GM23248 (cell line): ENCODE measurements around the gene ANKRD55. TPM values are rescaled to one million over a fixed set of nuclear protein-coding genes. Genes with fewer than 3 reads are reported as not detected.
"Not testable (repeated sequence)": the region's sequence is repeated elsewhere in the genome, so short reads cannot be mapped to it uniquely, and the experiment has no call there.

Experiments
- DNase-seq: peaks from one replicate; pipeline ENCODE4 v3.0.0-alpha.2; 2015
- H2AFZ ChIP-seq: fragments of 200-600 bp; sonication (generic); 2 replicates; pipeline ENCODE4 v1.6.1; 2016; ENCODE audit warnings: antibody characterized with exemption
- H3F3A ChIP-seq: fragments of 200-600 bp; sonication (generic); 2 replicates; pipeline ENCODE4 v1.6.1; 2016; ENCODE audit warnings: mild to moderate bottlenecking, antibody characterized with exemption, mixed run types; ENCODE audit not compliant: insufficient read depth
- H3K27ac ChIP-seq: fragments of 200-600 bp; sonication (generic); 2 replicates; pipeline ENCODE4 v1.5.1; 2016; ENCODE audit warnings: mild to moderate bottlenecking
- H3K27me3 ChIP-seq: fragments of 200-600 bp; sonication (generic); replicated peaks from 2 replicates; pipeline ENCODE4 v1.6.1; 2016; ENCODE audit warnings: mild to moderate bottlenecking; ENCODE audit not compliant: insufficient read depth
- H3K36me3 ChIP-seq: fragments of 200-600 bp; sonication (generic); 2 replicates; pipeline ENCODE4 v1.6.1; 2016; ENCODE audit warnings: low read depth, mild to moderate bottlenecking
- H3K4me1 ChIP-seq: fragments of 200-600 bp; sonication (generic); 2 replicates; pipeline ENCODE4 v1.6.1; 2016; ENCODE audit warnings: mild to moderate bottlenecking; ENCODE audit not compliant: insufficient read depth
- H3K4me2 ChIP-seq: fragments of 200-600 bp; sonication (generic); one replicate; pipeline ENCODE4 v1.6.1; 2016; ENCODE audit warnings: mild to moderate bottlenecking; ENCODE audit not compliant: unreplicated experiment
- H3K4me3 ChIP-seq: fragments of 200-600 bp; sonication (generic); 2 replicates; pipeline ENCODE4 v1.5.1; 2016; ENCODE audit warnings: mild to moderate bottlenecking
- H3K79me2 ChIP-seq: fragments of 200-600 bp; sonication (generic); 2 replicates; pipeline ENCODE4 v1.6.1; 2016; ENCODE audit warnings: mild to moderate bottlenecking; ENCODE audit not compliant: insufficient read depth
- H3K9ac ChIP-seq: fragments of 200-600 bp; sonication (generic); 2 replicates; pipeline ENCODE4 v1.6.1; 2016; ENCODE audit warnings: mild to moderate bottlenecking
- H3K9me2 ChIP-seq: fragments of 200-600 bp; sonication (generic); 2 replicates; pipeline ENCODE4 v1.6.1; 2016; ENCODE audit warnings: mixed run types, mild to moderate bottlenecking, moderate library complexity; ENCODE audit not compliant: insufficient read depth
- H3K9me3 ChIP-seq: fragments of 200-600 bp; sonication (generic); one replicate; pipeline ENCODE4 v1.6.1; 2017; ENCODE audit warnings: low read depth
- H4K20me1 ChIP-seq: fragments of 200-600 bp; sonication (generic); 2 replicates; pipeline ENCODE4 v1.6.0; 2016; ENCODE audit not compliant: insufficient read depth
- EZH2 ChIP-seq: fragments of 200-600 bp; sonication (generic); IDR thresholded peaks from 2 replicates; pipeline ENCODE4 v1.6.1; 2018; ENCODE audit warnings: antibody characterized with exemption, mild to moderate bottlenecking; ENCODE audit not compliant: insufficient read depth, poor library complexity, severe bottlenecking
- EZH2phosphoT487 ChIP-seq: fragments of 200-600 bp; sonication (generic); IDR thresholded peaks from 2 replicates; pipeline ENCODE4 v1.6.1; 2018; ENCODE audit warnings: antibody characterized with exemption, moderate library complexity, mild to moderate bottlenecking, low read depth; ENCODE audit not compliant: insufficient read depth
- WGBS, 2 experiments: methylation state at CpG; one replicate each; pipeline ENCODE4 v1.1.6; 2015 to 2017; ENCODE audit warnings: low lambda C conversion rate in 2 of 2, low coverage in 1 of 2; ENCODE audit errors: missing lambda C conversion rate in 2 of 2; 5-methylcytosine and 5-hydroxymethylcytosine counted together
- in situ Hi-C: fragments of 300-500 bp; cut with MboI; formaldehyde crosslinking; loops from 2 replicates; pipeline ENCODE4 v1.15.0; 2020
- polyA plus RNA-seq: library from polyadenylated mRNA; unstranded; fragments of >200 nt; fragmentation: Nextera tagmentation; extraction: Ambion mirVana; gene quantifications from 2 replicates; pipeline ENCODE4 v1.2.1, GENCODE V29; 2016
- total RNA-seq: library from RNA; depleted of rRNA; stranded (reverse); fragments of >200 nt; shearing (Covaris generic); gene quantifications from 2 replicates; pipeline ENCODE4 v1.2.3, GENCODE V29; 2014

ANKRD55 gene
- total and polyA plus RNA-seq, 2 experiments from 2014 or later: not detected

DNA sequence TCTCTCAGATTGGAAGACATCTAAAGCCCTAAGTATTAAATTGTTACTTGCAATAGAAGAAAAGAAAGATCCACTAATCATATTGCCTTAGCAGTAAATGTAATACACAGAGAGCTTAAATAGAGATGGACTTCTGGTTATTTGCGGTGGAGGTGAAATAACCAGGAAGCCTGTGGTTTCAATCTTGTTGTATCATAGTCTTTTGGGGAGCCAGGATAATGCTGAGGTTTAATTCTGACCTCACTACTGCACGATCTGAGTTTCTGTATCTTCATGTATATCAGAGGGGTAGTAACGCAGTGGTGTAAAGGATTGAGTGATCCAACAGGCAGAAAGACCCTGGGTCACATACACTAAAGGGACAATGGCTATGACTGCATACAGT lies 71.7 kb downstream of the ANKRD55 start:
- no peak for TF ChIP-seq EZH2
- no peak for TF ChIP-seq EZH2phosphoT487
- Histone ChIP-seq H3K4me2 (no peak overlapping the region), H3K36me3 (no peaks in the 10 kb centered on the region), H3K4me1 (peaks cover 4% of the 10 kb centered on the region), H3K4me3 (no peak overlapping the region), H3K27me3 (no peaks in the 10 kb centered on the region), H3K27ac (no peak overlapping the region), H4K20me1 (no peaks in the 10 kb centered on the region), H2AFZ (no peak overlapping the region), H3K9me3 (no peaks in the 10 kb centered on the region), H3K9ac (no peak overlapping the region), H3F3A (peaks cover 10% of the 10 kb centered on the region), H3K9me2 (no peaks in the 10 kb centered on the region), H3K79me2 (no peaks in the 10 kb centered on the region)
- no peak for DNase-seq
- WGBS, 2 experiments: 64 to 74% methylated on average over 3 of the region's 3 CpGs
- in situ Hi-C loops: no loop called here

- DNase-seq: no peak
- no peaks in the 10 kb centered on the region for H3K79me2 ChIP-seq
- no peaks in the 10 kb centered on the region for H4K20me1 ChIP-seq
- no peak overlapping the region for H3K27ac ChIP-seq
- H3K4me3 ChIP-seq: no peak overlapping the region
- H3K27me3 ChIP-seq: no peaks in the 10 kb centered on the region
- no peak overlapping the region for H2AFZ ChIP-seq
- H3K9me2 ChIP-seq: no peaks in the 10 kb centered on the region
- no peaks in the 10 kb centered on the region for H3K9me3 ChIP-seq
- H3K4me1 ChIP-seq: no peaks in the 10 kb centered on the region
- H3K36me3 ChIP-seq: no peaks in the 10 kb centered on the region
- in situ Hi-C loops: no loop called here
- 74 to 75% methylated on average over 4 of the region's 4 CpGs for WGBS, 2 experiments
- no peak for TF ChIP-seq EZH2phosphoT487
- TF ChIP-seq EZH2: no peak
- H3K4me2 ChIP-seq: no peak overlapping the region
- H3F3A ChIP-seq: peaks cover 5% of the 10 kb centered on the region; the same call in 1 of the 2 replicates
- H3K9ac ChIP-seq: no peak overlapping the region
These were observed 72.2 kb downstream of the ANKRD55 start for GRCh38 chr5:56160723-56161438.

DNA sequence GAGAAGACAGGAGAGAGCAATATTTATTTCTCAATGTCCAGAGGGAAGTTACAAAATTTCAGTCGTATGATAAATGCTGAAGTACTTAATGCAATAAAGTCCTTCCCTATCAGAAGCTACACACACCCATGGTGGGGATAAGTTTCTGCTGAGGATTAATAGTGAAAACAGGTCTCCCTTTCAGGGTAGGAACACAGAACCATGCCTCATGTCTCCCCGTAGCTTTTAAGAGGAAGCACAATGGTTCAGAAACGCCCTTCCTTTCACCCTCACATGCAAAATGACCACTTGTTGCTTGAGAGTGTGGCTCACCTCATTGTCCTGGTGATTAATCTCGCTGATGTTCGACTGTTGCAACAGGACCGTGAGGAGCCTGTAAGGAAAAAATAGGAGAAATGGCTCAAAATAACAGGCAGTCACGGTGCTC lies 73.6 kb downstream of the ANKRD55 start:
- no peaks in the 10 kb centered on the region for H3K4me1 ChIP-seq
- H3K9me2 ChIP-seq: no peaks in the 10 kb centered on the region
- no peak for DNase-seq
- TF ChIP-seq EZH2 (no peak), EZH2phosphoT487 (no peak)
- H3K9me3 ChIP-seq: no peaks in the 10 kb centered on the region
- no peak overlapping the region for H3K4me3 ChIP-seq
- no peak overlapping the region for H3K9ac ChIP-seq
- no peaks in the 10 kb centered on the region for H3F3A ChIP-seq
- H3K27me3 ChIP-seq: no peaks in the 10 kb centered on the region
- in situ Hi-C loops: no loop called here
- no peaks in the 10 kb centered on the region for H3K79me2 ChIP-seq
- WGBS, 2 experiments: 85 to 86% methylated on average over 7 of the region's 7 CpGs
- no peaks in the 10 kb centered on the region for H4K20me1 ChIP-seq
- H3K27ac ChIP-seq: no peak overlapping the region
- H3K36me3 ChIP-seq: no peaks in the 10 kb centered on the region
- H2AFZ ChIP-seq: no peak overlapping the region
- no peak overlapping the region for H3K4me2 ChIP-seq

GRCh38 chr5:56158331-56158960 lies 74.7 kb downstream of the ANKRD55 start:
- WGBS, 2 experiments: 89 to 95% methylated on average over 4 of the region's 4 CpGs
- Histone ChIP-seq H3F3A (no peaks in the 10 kb centered on the region), H3K36me3 (no peaks in the 10 kb centered on the region), H3K9ac (no peak overlapping the region), H3K4me2 (no peak overlapping the region), H3K27ac (no peak overlapping the region), H3K9me2 (no peaks in the 10 kb centered on the region), H4K20me1 (no peaks in the 10 kb centered on the region), H2AFZ (no peak overlapping the region), H3K27me3 (no peaks in the 10 kb centered on the region), H3K79me2 (no peaks in the 10 kb centered on the region), H3K4me1 (no peaks in the 10 kb centered on the region), H3K9me3 (no peaks in the 10 kb centered on the region), H3K4me3 (no peak overlapping the region)
- TF ChIP-seq EZH2 (no peak), EZH2phosphoT487 (no peak)
- in situ Hi-C loops: no loop called here
- DNase-seq: no peak

DNA sequence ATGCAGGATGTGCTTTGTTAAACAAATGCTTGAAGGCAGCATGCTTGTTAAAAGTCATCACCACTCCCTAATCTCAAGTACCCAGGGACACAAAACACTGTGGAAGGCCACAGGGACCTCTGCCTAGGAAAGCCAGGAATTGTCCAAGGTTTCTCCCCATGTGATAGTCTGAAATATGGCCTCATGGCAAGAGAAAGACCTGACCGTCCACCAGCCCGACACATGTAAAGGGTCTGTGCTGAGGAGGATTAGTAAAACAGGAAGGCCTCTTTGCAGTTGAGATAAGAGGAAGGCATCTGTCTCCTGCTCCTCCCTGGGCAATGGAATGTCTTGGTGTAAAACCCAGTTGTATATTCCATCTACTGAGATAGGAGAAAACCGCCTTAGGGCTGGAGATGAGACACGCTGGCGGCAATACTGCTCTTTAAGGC lies 75.9 kb downstream of the ANKRD55 start:
- H3K9me3 ChIP-seq, DNase-seq, H3K4me1 ChIP-seq, in situ Hi-C loops, H3K27me3 ChIP-seq, H3K36me3 ChIP-seq, H4K20me1 ChIP-seq, H3K9me2 ChIP-seq, H2AFZ ChIP-seq, H3K27ac ChIP-seq, H3K79me2 ChIP-seq, H3K4me2 ChIP-seq, H3K9ac ChIP-seq, H3F3A ChIP-seq, H3K4me3 ChIP-seq: not testable (repeated sequence)
- WGBS, 2 experiments: 92 to 93% methylated on average over 5 of the region's 5 CpGs

GRCh38 chr5:56156585-56157190 lies 76.4 kb downstream of the ANKRD55 start:
- 82% methylated on average over 6 of the region's 6 CpGs for WGBS, 2 experiments
- H3K27me3 ChIP-seq, DNase-seq, H3K36me3 ChIP-seq, H3K4me3 ChIP-seq, H3F3A ChIP-seq, H3K4me1 ChIP-seq, in situ Hi-C loops, H3K4me2 ChIP-seq, H3K79me2 ChIP-seq, H3K9ac ChIP-seq, H3K9me2 ChIP-seq, H3K27ac ChIP-seq, H2AFZ ChIP-seq, H4K20me1 ChIP-seq, H3K9me3 ChIP-seq: not testable (repeated sequence)
